Fibroblast of villous mesenchyme (primary cell): ENCODE results near the gene MIPEP. TPM values are rescaled to one million over a fixed set of nuclear protein-coding genes. Genes with fewer than 3 reads are reported as not detected.
A peak's percentile ranks its signal among the peaks of the same experiment; 100 is the strongest.

Experiments
- DNase-seq: peaks from one replicate; pipeline ENCODE4 v3.0.0-alpha.2; 2010; ENCODE audit warnings: low read depth
- H3K4me3 ChIP-seq: 2 replicates; pipeline ENCODE4 v1.5.1; 2011; ENCODE audit warnings: low read depth, mild to moderate bottlenecking, low read length
- CTCF ChIP-seq: IDR thresholded peaks from 2 replicates; pipeline ENCODE4 v1.5.1; 2012; ENCODE audit warnings: low read depth, mild to moderate bottlenecking, low read length; ENCODE audit not compliant: insufficient read depth
- total RNA-seq: library from RNA; depleted of rRNA; stranded (reverse); fragments of >200 nt; gene quantifications from 2 replicates; pipeline ENCODE4 v1.2.3, GENCODE V29; 2012

MIPEP gene
- total RNA-seq, 1 donor = 38.9 TPM

- DNase-seq = peak; percentile 74
Observed at GRCh38 chr13:23799945-23800344, 89.3 kb downstream of the MIPEP start.

GRCh38 chr13:23797276-23797903 is 91.8 kb downstream of the MIPEP start:
- H3K4me3 ChIP-seq = no peak overlapping the region
- TF ChIP-seq CTCF = no peak
- no peak for DNase-seq

More at GRCh38 chr13:23799945-23800344, 89.3 kb downstream of the MIPEP start:
- TF ChIP-seq CTCF = no peak
- no peak overlapping the region for H3K4me3 ChIP-seq

GRCh38 chr13:23796551-23796950 is 92.6 kb downstream of the MIPEP start:
- TF ChIP-seq CTCF = no peak
- H3K4me3 ChIP-seq = no peak overlapping the region
- peak; percentile 73 for DNase-seq

GRCh38 chr13:23794267-23795161 is 94.7 kb downstream of the MIPEP start:
- no peak overlapping the region for H3K4me3 ChIP-seq
- no peak for TF ChIP-seq CTCF
- peak; percentile 84 for DNase-seq

- DNase-seq = no peak
- TF ChIP-seq CTCF = no peak
- H3K4me3 ChIP-seq = no peak overlapping the region
Observed at GRCh38 chr13:23793711-23794110, 95.5 kb downstream of the MIPEP start.

GRCh38 chr13:23792680-23793079 is 96.5 kb downstream of the MIPEP start:
- no peak for TF ChIP-seq CTCF
- no peak overlapping the region for H3K4me3 ChIP-seq
- DNase-seq = no peak
